Measurements from ENCODE around the gene PASD1. TPM values are rescaled to one million over a fixed set of nuclear protein-coding genes. Genes with fewer than 3 reads are reported as not detected.

PASD1 gene
- polyA plus RNA-seq, 1 experiment: not detected

- no peak overlapping the region for H3K27ac ChIP-seq (ENCODE audit: low read depth, low read length)
- no peaks in the 10 kb centered on the region for H3K9me3 ChIP-seq (ENCODE audit: control insufficient read depth, insufficient read depth, low read length)
- ChIA-PET CTCF (no interaction called here), POLR2A (no interaction called here)
- no peak for TF ChIP-seq CTCF (IDR thresholded peaks at IDR 0.05; ENCODE audit: low read depth, low read length)
- no peak overlapping the region for H3K4me3 ChIP-seq (ENCODE audit: low read depth, low read length)
- no peaks in the 10 kb centered on the region for H3K27me3 ChIP-seq (ENCODE audit: control insufficient read depth, insufficient read depth, low read length)
- no peak for DNase-seq (ENCODE audit: low read depth, low spot score)
These were observed 68.3 kb downstream of the PASD1 start for GRCh38 chrX:151631822-151632221.

GRCh38 chrX:151633157-151633556, 69.7 kb downstream of the PASD1 start:
- Histone ChIP-seq H3K9me3 (ENCODE audit: control insufficient read depth, insufficient read depth, low read length) (no peaks in the 10 kb centered on the region), H3K4me3 (ENCODE audit: low read depth, low read length) (no peak overlapping the region), H3K27ac (ENCODE audit: low read depth, low read length) (no peak overlapping the region), H3K27me3 (ENCODE audit: control insufficient read depth, insufficient read depth, low read length) (no peaks in the 10 kb centered on the region)
- POLR2A ChIA-PET: no interaction called here
- CTCF ChIA-PET: no interaction called here
- TF ChIP-seq CTCF (IDR thresholded peaks at IDR 0.05; ENCODE audit: low read depth, low read length): no peak
- no peak for DNase-seq (ENCODE audit: low read depth, low spot score)

GRCh38 chrX:151634937-151635336, 71.5 kb downstream of the PASD1 start:
- POLR2A ChIA-PET: no interaction called here
- DNase-seq (ENCODE audit: low read depth, low spot score): no peak
- CTCF ChIA-PET: no interaction called here
- H3K4me3 ChIP-seq (ENCODE audit: low read depth, low read length): no peak overlapping the region
- H3K27me3 ChIP-seq (ENCODE audit: control insufficient read depth, insufficient read depth, low read length): no peaks in the 10 kb centered on the region
- no peaks in the 10 kb centered on the region for H3K9me3 ChIP-seq (ENCODE audit: control insufficient read depth, insufficient read depth, low read length)
- no peak for TF ChIP-seq CTCF (IDR thresholded peaks at IDR 0.05; ENCODE audit: low read depth, low read length)
- H3K27ac ChIP-seq (ENCODE audit: low read depth, low read length): no peak overlapping the region

- CTCF ChIA-PET: no interaction called here
These were observed 78.1 kb downstream of the PASD1 start for GRCh38 chrX:151641564-151641963.

GRCh38 chrX:151675121-151675746, 111.8 kb downstream of the PASD1 start:
- no peak overlapping the region for H3K4me3 ChIP-seq (ENCODE audit: low read depth, low read length)
- CTCF ChIA-PET: no interaction called here
- POLR2A ChIA-PET: no interaction called here
- H3K27ac ChIP-seq (ENCODE audit: low read depth, low read length): no peak overlapping the region
- H3K9me3 ChIP-seq (ENCODE audit: control insufficient read depth, insufficient read depth, low read length): no peaks in the 10 kb centered on the region
- DNase-seq (ENCODE audit: low read depth, low spot score): no peak
- no peaks in the 10 kb centered on the region for H3K27me3 ChIP-seq (ENCODE audit: control insufficient read depth, insufficient read depth, low read length)
- TF ChIP-seq CTCF (IDR thresholded peaks at IDR 0.05; ENCODE audit: low read depth, low read length): no peak

More at GRCh38 chrX:151641564-151641963, 78.1 kb downstream of the PASD1 start:
- no peak overlapping the region for H3K4me3 ChIP-seq (ENCODE audit: low read depth, low read length)
- H3K9me3 ChIP-seq (ENCODE audit: control insufficient read depth, insufficient read depth, low read length): no peaks in the 10 kb centered on the region
- TF ChIP-seq CTCF (IDR thresholded peaks at IDR 0.05; ENCODE audit: low read depth, low read length): no peak
- no peaks in the 10 kb centered on the region for H3K27me3 ChIP-seq (ENCODE audit: control insufficient read depth, insufficient read depth, low read length)
- no peak overlapping the region for H3K27ac ChIP-seq (ENCODE audit: low read depth, low read length)
- DNase-seq (ENCODE audit: low read depth, low spot score): no peak
- POLR2A ChIA-PET: no interaction called here
